HG03521 (cell line): ENCODE results near the gene SLC9A9.
"Not testable (repeated sequence)": the region's sequence is repeated elsewhere in the genome, so short reads cannot be mapped to it uniquely, and the experiment has no call there.

Experiments
- ATAC-seq: cut with Tn5 transposase; IDR thresholded peaks from one replicate; pipeline ENCODE4 v1.9.1; 2021; ENCODE audit warnings: mild to moderate bottlenecking, moderate library complexity; ENCODE audit not compliant: unreplicated experiment

The SLC9A9 gene

DNA sequence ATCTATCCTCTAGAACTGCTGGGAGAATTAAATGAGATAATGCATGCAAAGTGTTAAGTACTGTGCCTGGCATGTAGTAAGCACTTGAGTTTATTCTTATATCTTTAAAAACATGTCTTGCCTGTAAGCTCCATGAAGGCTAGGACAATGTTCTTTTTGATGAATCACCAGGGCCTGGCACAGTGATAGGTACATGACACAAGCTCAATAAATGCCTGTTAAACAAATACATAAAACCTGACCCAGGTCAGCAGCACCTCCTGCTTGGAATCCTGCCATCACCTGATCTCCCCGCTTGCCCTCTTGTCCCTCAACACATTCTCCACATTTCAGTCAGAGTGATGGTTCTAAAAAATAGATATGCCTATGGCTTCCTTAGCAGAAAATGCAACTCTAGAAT is 541.9 kb downstream of the SLC9A9 start:
- ATAC-seq = no peak

DNA sequence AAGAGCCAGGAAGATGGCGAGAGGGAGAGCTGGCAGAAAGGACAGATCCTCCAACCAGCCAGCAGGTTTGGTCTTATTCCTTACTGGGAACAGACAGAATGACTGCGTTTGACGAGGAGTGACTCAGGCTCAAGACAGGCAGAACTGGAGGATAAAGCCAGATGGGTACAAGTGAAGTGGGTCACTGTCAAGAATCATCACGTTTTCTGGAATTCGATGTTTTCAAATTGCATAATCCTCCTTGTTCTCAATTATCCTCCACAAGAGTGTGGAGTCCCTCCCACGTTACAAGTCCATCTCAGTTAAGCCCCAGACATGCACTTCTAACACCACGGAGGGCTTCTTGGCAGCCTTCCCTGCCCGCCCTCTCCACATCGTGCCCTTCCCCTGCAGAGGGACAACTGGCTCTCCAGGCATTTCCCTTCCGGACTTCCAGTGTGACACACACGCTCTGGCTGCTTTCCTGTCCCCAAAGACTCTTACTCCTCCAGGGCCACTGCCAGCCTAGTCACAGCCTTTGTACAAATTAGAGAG is 545.6 kb downstream of the SLC9A9 start:
- ATAC-seq = no peak

- ATAC-seq = no peak
These were observed 547.0 kb downstream of the SLC9A9 start for GRCh38 chr3:143301031-143301901.

DNA sequence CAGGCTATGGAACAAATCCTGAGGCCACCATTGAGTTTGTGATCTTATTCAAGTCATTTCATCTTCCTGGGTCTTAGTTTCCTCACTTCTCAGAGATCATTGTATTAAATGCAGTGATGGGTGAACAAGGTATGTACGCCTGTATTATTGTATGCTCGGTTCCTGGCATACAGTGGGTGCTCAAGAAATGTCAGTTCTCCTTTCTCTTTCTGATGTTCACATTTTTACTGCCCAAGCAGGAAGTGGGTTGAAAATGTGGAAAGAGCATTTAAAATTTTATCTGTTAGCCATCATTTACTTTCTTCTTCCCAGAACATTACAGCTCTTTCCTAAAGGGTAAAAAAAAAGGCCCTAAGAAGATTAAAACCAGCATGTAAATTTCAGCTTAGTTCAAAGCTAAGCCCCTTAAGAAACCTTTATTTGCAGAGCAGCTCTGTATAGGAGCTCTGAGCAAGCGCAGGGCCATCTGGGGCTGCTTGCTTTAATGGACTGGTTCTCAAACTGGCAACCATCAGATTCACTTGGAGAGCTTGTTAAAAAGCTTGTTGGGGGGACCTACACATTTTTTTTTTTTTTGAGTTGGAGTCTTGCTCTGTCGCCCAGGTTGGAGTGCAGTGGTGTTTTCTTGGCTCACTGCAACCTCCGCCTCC is 549.3 kb downstream of the SLC9A9 start:
- ATAC-seq = no peak

DNA sequence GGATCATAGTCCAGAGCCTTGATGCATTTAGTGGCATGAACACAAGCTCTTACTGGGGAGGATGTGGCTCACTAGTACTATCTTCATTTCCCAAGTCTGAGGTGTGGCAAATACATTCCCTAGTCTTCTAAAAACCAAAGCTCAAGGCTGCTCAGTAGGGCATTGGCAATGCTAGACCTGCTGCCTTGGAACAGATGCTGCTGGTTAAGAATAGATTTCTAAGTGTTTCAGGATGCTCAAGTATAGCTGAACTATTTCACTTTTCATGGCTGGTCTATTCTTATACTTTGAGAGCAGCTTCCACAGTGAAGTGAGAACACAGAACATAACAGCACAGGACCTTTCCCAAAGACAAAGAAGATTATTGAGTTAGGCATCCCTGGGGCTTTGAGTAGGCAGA is 549.9 kb downstream of the SLC9A9 start:
- no peak for ATAC-seq

- ATAC-seq = no peak
These were observed 552.8 kb downstream of the SLC9A9 start for GRCh38 chr3:143295201-143296080.

GRCh38 chr3:143294188-143294587 is 554.1 kb downstream of the SLC9A9 start:
- peak; percentile 54 for ATAC-seq

- no peak for ATAC-seq
These were observed 556.3 kb downstream of the SLC9A9 start for GRCh38 chr3:143291836-143292447.

- ATAC-seq = no peak
These were observed 559.3 kb downstream of the SLC9A9 start for GRCh38 chr3:143288944-143289343.

GRCh38 chr3:143287403-143287802 is 560.9 kb downstream of the SLC9A9 start:
- ATAC-seq = no peak

- no peak for ATAC-seq
These were observed 561.8 kb downstream of the SLC9A9 start for GRCh38 chr3:143286392-143287010.

DNA sequence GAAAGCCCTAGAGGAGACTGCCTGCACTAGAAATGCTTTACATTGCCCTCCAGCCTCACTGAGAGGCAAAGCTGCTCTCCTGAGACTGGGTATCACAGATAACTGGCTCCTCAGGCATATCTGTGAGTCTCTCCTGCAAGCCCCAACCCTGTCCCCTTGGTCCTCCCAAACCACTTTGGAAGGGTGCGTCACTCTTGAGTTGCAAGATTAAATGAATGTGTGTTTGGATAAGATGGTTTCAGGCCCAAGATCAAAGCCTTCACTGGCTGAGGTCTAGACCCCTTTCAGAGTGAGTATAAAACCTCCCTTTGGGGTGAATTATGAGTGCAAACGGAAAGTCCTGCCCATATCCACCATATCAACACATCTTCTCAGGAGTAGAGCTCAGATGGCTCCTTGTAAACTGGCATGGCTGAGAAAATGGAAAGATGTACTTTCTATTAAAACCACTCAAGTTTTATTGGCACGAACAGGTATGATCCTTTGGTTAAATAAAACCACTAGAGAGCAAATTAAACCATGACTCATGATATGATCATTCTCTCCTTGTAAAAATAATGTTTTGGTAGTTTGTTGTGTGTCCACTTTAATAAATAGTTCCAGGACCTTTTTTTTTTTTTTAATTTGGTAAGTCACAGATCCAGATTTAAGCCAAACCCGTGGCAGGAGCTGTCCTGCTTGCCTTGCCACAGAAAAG is 564.7 kb downstream of the SLC9A9 start:
- ATAC-seq = no peak

DNA sequence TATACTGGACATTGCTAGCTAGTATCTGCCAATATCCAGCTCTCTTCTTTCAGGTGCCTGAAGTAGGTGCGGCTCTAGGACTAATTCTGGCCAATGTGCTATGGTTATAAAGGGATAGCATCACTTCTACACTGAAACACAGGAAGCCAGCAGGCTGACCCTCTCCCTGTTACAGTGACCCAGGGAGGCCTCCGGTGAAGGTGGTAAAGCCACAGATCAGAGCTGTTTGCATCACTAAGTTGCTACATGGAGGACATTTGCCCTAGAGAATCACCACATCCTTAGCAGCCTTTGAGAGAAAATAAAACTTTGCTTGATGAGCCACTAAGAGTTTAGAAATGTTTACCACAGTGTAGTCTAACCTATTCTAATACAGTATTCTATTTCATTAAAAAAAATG is 567.3 kb downstream of the SLC9A9 start:
- ATAC-seq = no peak

- not testable (repeated sequence) for ATAC-seq
These were observed 568.7 kb downstream of the SLC9A9 start for GRCh38 chr3:143279567-143279966.

DNA sequence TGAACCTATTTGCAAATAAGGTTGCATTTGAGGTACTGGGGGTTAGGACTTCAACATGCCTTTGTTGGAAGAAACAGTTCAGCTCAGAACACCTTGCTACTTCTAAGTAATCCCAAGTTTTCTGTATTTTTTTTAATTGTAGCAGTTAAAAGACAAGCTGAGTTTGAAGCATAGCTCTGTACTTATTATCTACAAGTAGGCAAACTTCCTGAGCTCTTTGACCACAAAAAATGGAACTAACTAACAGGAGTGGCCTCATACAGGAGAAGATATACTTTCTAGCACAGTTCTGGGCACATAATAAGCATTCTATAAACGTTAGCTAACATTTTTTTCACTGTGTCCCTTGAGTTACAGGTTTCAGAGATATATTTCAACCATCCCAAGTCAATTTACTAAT is 569.5 kb downstream of the SLC9A9 start:
- no peak for ATAC-seq

DNA sequence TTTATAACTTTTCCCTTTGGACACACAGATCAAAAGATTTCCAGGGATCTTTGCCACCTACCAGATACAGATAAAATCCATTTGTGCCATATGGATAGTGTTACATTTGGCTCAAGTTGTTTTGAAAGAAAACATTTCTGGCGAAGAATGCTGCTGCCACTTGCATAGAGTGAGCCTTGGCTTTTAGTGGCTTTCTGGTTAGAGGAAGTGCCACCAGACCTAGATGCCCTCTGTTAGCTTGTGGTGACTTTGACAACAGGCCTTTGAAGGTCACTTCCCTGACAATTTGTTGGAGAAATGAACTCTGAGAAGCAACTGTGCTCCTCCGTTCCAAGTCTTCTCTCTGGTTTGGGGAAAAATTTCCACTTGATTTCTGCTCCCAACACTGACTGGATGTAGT is 570.7 kb downstream of the SLC9A9 start:
- no peak for ATAC-seq

- peak; percentile 85 for ATAC-seq
These were observed 571.7 kb downstream of the SLC9A9 start for GRCh38 chr3:143276592-143276991.

- no peak for ATAC-seq
These were observed 574.1 kb downstream of the SLC9A9 start for GRCh38 chr3:143273975-143274690.

DNA sequence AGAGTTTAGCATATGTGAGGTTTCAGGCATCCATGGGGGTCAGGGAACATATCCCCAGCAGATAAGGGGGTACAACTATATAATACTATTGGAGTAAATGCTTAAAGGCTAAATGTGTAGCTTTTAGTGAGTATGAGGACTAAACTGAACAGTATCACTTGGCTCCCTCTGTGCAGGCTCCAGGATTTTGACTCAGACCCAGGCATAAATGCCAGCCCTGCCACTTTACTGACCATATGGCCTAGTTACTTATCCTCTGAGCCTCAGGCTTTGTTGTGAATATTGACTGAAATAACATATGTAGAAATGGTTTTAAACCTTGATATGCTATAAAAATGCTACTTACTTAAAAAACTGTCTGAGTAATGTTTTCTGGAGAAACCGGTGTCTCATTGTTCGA is 577.1 kb downstream of the SLC9A9 start:
- ATAC-seq = no peak
